ENCODE results near the gene MYO7B.

MYO7B gene

GRCh38 chr2:127685410-127686080 lies 150.1 kb downstream of the MYO7B start:
- DNase-seq, result no peak
